ENCODE measurements around the gene NECTIN4. TPM values are rescaled to one million over a fixed set of nuclear protein-coding genes. Genes with fewer than 3 reads are reported as not detected.

The NECTIN4 gene
- total RNA-seq = under 0.01 and 1.4 TPM in 2 replicates

DNA sequence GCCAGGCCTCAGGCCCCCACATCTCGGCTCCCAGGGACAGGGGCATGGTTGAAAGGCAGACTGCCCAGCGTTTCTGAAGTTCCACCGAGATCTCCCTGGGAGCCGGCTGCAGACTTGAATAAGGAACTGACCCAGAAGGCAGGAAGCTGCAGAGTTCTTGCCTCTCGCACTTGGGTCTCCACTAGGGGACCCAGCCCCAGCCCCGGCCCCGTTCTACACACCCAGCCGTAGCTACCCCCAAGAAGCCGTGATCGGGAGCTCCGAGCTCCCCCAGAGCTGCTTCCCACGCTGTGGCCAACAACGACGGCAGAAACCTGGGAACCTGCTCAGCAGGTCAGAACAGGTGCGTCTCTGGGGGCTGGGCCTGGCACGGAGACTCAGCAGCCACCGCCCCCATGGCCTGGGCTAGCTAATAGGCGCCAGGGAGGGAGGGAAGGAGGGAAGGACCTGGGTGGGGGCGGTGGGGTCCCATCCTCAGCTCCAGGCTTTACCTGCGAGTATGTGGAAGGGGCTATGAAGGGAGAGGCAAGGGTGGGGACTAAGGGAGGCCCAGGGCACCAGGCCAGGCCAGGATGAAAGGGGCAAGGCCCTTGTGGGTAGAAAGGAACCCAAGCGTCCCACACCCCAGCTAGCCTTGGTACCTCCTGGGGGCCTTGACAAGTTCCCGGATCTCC is at the start of gene NECTIN4:
NECTIN4 (minus strand) TSS at position 308 of the 674 bp plus-strand sequence; CDS start at position 46, 262 bp downstream.

DNA sequence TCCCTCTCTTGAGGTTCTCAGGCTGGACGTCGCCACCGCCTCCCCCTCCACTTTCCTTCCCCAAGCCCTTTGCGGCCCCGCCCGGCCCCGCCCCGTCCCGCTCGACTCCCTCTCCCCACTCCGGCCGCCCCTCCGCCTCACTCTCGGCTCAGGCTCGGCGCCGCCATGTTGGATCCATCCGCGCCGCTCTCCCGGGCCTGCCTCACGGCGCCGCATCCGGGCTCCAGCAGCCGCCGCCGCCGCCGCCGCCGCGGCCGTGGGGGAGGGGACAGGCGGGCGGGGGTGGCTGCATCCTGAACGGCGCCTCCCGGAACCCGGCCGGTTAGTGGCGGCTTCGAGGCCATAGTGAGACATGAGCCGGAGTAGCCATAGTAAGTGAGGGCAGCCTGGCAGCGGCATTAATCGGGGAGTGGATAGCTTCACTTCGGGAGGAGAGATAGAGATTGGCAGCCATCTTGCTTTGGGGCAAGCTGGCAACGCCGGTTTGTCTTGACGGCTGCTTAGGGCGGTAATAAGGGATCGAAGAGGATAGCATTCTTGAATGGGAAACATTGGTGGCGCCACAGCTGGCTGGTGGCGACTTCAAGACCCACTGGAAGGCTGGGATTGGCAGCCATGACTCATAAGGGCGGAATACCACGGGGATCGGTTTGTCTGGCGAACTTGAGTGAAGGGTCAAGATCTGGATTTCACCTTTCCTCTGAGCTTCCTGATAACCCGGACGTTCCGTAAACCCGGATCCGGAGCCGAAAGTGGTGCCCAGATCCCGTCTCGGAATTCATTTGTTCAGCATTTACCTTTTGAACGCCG is 43.3 kb upstream of the NECTIN4 start, which contains the start of gene DEDD:
DEDD (minus strand) TSS at position 258 of the 810 bp plus-strand sequence. CDS start 8,205 bp downstream, outside the sequence.

DNA sequence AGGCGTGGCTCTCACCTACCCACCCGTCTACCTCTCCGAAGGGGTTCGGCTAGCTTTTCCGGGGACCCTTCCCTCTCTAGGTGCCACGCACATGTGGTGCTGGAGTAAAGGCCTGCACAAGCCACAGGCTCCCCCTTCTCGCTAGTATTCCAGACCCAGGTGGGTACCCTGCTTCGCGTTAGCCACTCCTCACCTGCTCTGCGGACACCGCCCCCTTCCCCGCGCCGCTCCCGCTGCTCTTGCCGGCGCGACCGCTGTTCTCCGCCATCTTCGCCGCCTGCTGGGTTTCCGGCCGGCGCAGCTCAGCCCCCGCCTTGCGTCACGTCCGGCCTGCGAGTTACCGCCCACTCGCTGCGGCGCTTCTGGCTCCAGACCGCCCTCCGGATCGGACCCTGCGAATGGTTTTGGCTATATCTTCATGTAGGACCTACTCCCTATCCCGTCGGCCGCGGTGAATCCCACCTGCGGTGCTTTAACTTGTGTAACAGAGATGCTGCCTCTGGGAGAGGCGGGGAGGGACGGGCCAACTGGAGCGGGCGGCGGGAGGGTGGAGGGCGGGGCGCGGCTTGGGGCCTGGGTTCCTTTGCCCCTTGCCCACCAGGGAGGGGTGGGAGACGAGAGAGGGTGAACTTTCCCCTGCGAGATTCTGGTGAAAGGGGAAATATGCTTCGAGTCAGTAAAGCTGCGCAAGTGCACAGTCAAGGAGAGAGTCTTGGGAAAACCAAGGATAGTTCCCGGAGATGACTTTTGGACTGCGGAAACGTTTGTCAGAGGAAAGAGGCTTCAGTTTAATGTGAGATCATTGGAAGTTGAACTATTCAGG is 28.6 kb upstream of the NECTIN4 start, which contains the start of the genes NIT1 and PFDN2:
NIT1 (plus strand) TSS at position 347 of the 823 bp plus-strand sequence; CDS start at position 419, 72 bp downstream.
PFDN2 (minus strand) TSS at position 279 of the 823 bp plus-strand sequence; CDS start at position 268, 11 bp downstream.

DNA sequence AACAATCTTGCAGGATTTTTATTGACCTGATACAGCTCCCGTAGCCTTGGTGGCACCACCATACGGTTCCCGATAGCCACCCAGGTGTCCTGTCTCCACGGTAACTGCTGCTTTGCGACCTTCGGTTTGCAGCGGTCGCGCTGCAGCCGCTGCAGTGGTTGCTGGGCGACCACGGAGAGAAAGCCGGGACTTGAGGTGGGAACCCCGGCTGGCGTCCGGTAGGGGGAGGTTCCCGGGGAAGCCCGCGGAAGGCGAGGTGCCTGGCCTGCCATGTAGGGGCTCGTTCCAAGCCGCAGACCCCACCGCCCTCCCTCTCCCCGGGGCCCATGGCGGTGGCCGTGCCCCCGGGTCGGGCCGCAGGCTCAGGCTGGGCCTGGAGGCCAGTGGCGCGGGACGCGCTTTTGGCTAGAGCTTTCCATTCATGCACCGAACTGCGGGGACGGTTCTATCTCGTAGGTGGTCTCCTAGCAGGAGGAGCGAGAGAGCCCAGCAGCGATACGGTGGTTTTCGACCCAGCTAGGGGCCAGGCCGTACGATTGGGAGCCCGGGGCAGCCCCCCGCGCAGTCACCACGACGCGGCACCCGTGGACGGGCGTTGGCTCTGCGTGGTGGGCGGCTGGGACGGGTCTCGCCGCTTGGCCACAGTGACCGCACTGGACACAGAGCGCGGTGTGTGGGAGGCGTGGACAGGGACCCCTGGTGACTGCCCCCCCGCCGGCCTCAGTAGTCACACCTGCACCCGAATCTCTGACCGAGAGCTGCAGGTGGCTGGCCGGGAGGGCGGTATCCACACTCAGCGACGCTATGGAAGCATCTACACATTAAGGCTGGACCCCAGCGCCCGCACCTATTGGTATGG is 9.1 kb upstream of the NECTIN4 start, which contains the start of gene KLHDC9:
KLHDC9 (plus strand) TSS at position 152 of the 859 bp plus-strand sequence; CDS start at position 327, 175 bp downstream.

DNA sequence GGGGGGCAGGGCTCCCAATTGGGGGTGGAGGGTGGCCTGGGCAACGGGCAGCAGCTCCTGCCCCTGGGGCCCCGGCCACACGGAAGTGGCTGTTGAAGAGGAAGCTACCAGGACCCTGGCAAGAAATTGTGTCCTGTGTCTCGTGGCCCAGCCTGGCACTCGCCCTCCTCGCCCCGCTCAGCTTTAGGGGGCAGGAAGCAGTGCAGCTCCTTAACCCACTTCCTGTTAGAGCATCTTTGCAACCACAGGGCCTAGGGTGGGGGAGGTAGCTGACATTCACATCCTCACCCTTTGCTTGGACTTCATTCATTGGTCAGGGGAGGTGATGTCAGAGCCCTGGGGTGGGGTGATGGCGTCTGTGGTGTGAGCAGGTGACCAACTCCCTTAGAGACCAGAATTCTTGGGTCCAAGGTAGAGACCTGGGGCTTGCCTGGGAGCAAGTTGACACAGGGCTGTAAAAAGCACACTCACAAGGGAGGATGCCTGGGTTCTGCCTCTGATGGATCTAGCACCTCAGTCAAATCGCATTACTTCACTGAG is 19.6 kb downstream of the NECTIN4 start, which contains the start of gene ARHGAP30:
ARHGAP30 (minus strand) TSS at position 161 of the 540 bp plus-strand sequence. CDS start 267 bp downstream, outside the sequence.

DNA sequence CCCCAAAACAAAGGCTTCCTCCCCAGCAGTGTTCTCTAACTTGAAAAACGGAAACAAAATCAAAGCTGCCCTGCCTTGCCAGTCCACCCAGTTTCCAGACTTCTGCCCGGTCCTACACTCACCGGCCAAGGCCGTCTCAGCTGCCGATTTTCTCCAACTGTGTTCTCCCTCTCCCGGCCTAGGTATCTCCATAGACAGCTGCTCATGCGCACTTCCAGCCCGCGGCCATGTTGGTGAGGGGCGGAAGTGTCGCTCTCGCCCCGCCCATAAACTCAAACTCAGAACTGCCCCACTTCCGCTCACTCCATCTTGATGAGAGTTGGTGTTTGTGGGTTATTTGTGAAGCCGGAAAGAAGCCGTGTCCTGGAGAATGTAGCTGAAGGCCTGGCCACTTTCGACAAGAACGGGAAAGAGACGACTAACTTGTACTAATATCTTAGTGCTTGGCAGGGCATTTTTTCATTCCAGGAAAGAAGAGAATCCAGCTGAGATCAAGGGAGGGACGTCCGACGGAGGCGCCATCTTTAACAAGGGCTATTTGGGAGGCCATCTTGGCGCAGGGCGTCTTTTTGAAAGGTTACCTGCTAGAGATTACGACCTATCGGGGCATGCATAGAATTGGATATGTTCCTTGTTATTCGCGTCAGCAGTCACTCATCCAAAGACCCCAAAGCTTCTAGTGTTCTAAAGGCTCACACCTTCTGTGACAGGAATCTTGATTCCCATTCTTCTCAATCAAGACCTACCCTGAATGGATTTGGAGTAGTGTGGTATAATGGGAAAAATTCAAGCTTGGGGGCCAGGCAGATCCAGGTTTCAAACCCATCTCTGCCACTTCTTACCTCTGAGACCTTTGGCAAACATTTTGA is 43.4 kb downstream of the NECTIN4 start, which contains the start of gene USF1:
USF1 (minus strand) TSS at position 242 of the 869 bp plus-strand sequence. CDS start 2,702 bp downstream, outside the sequence.

DNA sequence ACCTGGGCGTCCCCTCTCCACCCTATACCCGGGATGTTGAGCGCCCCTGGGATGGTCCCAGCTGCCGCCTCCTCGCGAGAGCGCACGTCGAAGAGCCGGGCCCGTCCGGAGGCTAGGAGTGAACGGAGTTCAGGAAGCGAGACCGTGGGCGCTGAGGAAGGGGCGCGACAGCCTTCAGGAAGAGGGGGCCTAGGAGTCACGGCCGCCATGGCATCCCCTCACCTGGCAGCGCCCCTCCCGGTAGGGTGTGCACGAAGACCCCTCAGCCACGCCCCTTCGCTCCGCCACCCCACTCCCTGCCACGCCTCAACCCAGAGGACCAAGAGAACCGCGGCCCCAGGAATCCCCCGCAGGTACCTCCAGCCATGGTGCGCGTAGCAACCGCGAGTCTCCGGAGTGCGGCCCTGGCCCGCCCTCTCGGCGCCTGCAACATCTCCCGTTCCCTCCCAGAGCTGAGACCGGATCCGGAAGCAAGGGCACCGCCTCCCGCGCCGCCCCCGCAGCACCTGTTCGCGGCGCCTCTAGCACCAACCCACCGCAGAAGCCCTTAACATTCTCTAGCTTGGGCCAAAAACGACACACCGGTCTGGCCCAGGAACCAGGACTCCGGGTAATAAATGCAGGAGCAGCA is 50.7 kb downstream of the NECTIN4 start, which contains the start of gene TSTD1:
TSTD1 (minus strand) TSS at position 442 of the 631 bp plus-strand sequence; CDS start at position 367, 75 bp downstream.

Other genes starting within 250 kb of the NECTIN4 start
- not detected in 2 replicates for gene CD244, start 226.7 kb downstream of the NECTIN4 start, total RNA-seq
- not detected in 2 replicates for gene ITLN1, start 204.4 kb downstream of the NECTIN4 start, total RNA-seq
- not detected in 2 replicates for gene ITLN2, start 134.7 kb downstream of the NECTIN4 start, total RNA-seq
- gene F11R, start 68.4 kb downstream of the NECTIN4 start, total RNA-seq = 0.53 and 0.86 TPM in 2 replicates
- gene TSTD1, start 50.6 kb downstream of the NECTIN4 start, total RNA-seq = 0.86 and 2.5 TPM in 2 replicates
- gene USF1, start 43.6 kb downstream of the NECTIN4 start, total RNA-seq = 65.7 and 69.8 TPM in 2 replicates
- gene ARHGAP30, start 19.7 kb downstream of the NECTIN4 start, total RNA-seq = not detected in 2 replicates
- gene KLHDC9, start 8.8 kb upstream of the NECTIN4 start, total RNA-seq = 2.5 and 4.0 TPM in 2 replicates
- gene PFDN2, start 28.5 kb upstream of the NECTIN4 start, total RNA-seq = 36.3 and 83.5 TPM in 2 replicates
- gene NIT1, start 28.5 kb upstream of the NECTIN4 start, total RNA-seq = 43.8 and 61.1 TPM in 2 replicates
- gene DEDD, start 43.1 kb upstream of the NECTIN4 start, total RNA-seq = 31.4 and 31.9 TPM in 2 replicates
- 90.9 and 113 TPM in 2 replicates for gene UFC1, start 64.4 kb upstream of the NECTIN4 start, total RNA-seq
- gene USP21, start 69.9 kb upstream of the NECTIN4 start, total RNA-seq = 8.1 and 12.2 TPM in 2 replicates
- gene PPOX, start 76.9 kb upstream of the NECTIN4 start, total RNA-seq = 12.4 and 32.0 TPM in 2 replicates
- gene B4GALT3, start 87.9 kb upstream of the NECTIN4 start, total RNA-seq = 36.0 and 42.1 TPM in 2 replicates
- gene ADAMTS4, start 109.5 kb upstream of the NECTIN4 start, total RNA-seq = 9.5 and 14.5 TPM in 2 replicates
- gene NDUFS2, start 112.8 kb upstream of the NECTIN4 start, total RNA-seq = 134 and 138 TPM in 2 replicates
- not detected in 2 replicates for gene FCER1G, start 125.7 kb upstream of the NECTIN4 start, total RNA-seq
- not detected in 2 replicates for gene APOA2, start 134.1 kb upstream of the NECTIN4 start, total RNA-seq
- gene TOMM40L, start 136.5 kb upstream of the NECTIN4 start, total RNA-seq = 11.9 and 16.4 TPM in 2 replicates
- gene NR1I3, start 148.6 kb upstream of the NECTIN4 start, total RNA-seq = not detected in 2 replicates
- not detected in 2 replicates for gene PCP4L1, start 169.2 kb upstream of the NECTIN4 start, total RNA-seq
- gene MPZ, start 220.4 kb upstream of the NECTIN4 start, total RNA-seq = 3.5 and 20.9 TPM in 2 replicates
- 41.8 and 122 TPM in 2 replicates for gene SDHC, start 224.8 kb upstream of the NECTIN4 start, total RNA-seq

Data from myometrial cell (primary cell).